Activated gamma-delta T cell (primary cell): Measurements from ENCODE around the gene ALDH1A3.

Experiments used
- DNase-seq: peaks from one replicate; lab custom pipeline; 2025; lab: John Stamatoyannopoulos, UW

Gene ALDH1A3

GRCh38 chr15:100951965-100952364 is 72.3 kb downstream of the ALDH1A3 start:
- no peak for DNase-seq

- DNase-seq: no peak
Observed at GRCh38 chr15:100952566-100952965, 72.9 kb downstream of the ALDH1A3 start.

- DNase-seq: no peak
Observed at GRCh38 chr15:100958326-100959065, 78.9 kb downstream of the ALDH1A3 start.

GRCh38 chr15:100959066-100960050 is 79.7 kb downstream of the ALDH1A3 start:
- DNase-seq: no peak
